Measurements from ENCODE around the gene NRP1.

DNA sequence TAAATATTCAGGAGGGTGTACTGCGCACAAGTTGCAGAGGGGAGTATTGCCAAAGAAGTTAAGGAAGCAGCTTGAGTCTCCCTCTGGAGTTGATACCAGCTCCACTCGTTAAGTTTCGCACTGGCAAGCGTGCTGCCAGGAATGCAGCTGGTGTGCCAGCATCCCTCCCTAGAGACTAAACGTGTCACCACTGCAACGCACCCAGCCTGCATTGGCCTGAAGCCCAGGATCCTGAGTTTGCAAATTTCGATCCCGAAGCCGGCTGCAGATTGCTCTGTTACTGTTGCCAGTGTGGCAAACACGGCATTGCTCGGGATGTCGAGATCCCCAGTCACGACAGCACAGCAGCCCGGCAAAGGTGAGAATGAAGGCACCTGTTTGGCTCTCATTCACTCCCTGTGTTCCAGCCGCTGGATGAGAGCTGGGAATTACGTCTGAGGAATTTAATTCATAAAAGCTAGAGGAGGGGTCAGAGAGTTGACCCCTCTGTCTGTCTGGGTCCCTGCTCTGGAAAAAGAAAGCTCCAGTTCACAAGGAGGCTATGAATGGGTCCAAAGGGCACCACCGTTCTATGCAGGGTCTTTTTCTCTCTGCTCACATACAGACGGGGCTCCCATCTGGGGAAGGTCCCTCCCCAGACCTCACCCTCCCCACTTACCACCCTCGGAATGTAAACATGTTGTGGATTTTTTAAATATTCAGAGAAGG lies 61.0 kb downstream of the NRP1 start:
- TF ChIP-seq, protein P1, sequence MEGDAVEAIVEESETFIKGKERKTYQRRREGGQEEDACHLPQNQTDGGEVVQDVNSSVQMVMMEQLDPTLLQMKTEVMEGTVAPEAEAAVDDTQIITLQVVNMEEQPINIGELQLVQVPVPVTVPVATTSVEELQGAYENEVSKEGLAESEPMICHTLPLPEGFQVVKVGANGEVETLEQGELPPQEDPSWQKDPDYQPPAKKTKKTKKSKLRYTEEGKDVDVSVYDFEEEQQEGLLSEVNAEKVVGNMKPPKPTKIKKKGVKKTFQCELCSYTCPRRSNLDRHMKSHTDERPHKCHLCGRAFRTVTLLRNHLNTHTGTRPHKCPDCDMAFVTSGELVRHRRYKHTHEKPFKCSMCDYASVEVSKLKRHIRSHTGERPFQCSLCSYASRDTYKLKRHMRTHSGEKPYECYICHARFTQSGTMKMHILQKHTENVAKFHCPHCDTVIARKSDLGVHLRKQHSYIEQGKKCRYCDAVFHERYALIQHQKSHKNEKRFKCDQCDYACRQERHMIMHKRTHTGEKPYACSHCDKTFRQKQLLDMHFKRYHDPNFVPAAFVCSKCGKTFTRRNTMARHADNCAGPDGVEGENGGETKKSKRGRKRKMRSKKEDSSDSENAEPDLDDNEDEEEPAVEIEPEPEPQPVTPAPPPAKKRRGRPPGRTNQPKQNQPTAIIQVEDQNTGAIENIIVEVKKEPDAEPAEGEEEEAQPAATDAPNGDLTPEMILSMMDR (IDR thresholded peaks at IDR 0.05; ENCODE audit: low read depth, low read length, poor library complexity, severe bottlenecking): no peak
- no peak for TF ChIP-seq EZH2phosphoT487 (IDR thresholded peaks at IDR 0.05; ENCODE audit: borderline replicate concordance, low read length)
